DMS114 treated with DMSO at 0.1 percent for 48 hours (cell line): ENCODE data around the gene NANS.
A peak's percentile ranks its signal among the peaks of the same experiment; 100 is the strongest.

Experiments used
- DNase-seq: peaks from one replicate; lab custom pipeline; 2025; ENCODE audit not compliant: unreplicated experiment; lab: John Stamatoyannopoulos, UW

The NANS gene

DNA sequence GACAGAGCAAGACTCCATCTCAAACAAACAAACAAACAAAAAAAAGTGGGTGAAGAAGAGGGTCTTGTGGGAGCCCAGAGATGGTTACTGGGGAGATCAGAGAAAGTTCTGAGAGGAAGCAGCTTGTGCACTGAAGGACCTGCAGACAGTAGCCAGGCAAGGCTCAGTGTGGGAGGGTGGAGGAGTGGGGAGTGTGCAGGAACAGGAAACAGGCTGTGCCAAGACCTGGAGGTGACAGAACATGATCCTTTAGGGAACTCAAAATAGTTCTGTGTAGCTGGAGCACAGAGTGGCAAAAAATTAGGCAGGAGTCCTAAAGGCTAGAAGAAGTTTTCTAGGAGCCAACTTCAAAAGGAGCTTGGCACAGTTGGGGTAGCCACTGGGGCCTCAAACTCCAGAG is 19.2 kb upstream of the NANS start:
- no peak for DNase-seq

DNA sequence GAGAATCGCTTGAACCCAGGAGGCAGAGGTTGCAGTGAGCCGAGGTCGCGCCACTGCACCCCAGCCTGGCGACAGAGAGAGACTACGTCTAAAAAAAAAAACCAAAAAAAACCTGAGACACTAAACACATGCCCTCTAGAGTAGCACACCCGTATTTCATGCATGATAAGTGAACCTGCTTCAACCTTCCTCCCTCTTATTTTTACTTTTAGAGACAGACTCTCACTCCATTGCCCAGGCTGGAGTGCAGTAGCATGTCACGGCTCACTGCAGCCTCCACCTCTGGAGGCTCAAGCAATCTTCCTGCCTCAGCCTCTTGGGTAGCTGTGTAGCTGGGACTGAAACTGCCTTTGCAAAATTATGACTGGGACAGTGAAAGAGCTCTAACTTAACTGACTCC is 17.6 kb upstream of the NANS start:
- no peak for DNase-seq

DNA sequence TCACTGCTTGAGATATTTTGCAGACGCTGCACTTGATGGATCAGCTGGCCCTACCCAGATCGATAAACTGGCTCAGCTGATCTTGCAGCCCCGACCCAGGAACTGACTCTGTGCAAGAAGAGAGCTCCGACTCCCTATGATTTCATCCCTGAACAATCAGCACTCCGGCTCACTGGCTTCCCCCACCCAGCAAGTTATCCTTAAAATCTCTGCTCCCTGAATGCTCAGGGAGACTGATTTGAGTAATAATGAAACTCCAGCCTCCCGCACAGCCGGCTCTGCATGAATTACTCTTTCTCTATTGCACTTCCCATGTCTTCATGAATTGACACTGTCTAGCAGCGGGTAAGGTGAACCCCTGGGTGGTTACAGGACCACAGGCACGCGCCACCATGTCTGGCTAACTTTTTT is 16.9 kb upstream of the NANS start:
- DNase-seq = no peak

DNA sequence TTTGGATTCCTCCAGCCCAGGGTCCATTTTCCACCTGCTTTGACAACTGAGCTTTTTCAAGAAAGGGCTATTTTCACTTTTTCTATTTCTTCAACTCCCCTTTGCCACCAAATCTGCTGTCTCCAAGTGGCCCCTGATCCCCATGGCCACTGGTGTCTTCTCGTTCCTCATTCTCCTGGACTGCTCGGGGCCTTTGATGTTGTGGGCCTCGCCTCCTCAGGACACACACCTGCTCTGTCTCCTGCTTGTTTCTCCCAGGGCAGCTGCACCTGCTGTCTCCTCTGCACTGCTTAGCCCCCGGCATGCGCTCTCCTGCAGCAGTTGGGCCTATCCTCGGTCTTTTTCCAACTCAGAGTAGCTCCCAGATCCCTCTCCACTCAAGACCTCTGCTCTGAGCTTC is 16.3 kb upstream of the NANS start:
- no peak for DNase-seq

DNA sequence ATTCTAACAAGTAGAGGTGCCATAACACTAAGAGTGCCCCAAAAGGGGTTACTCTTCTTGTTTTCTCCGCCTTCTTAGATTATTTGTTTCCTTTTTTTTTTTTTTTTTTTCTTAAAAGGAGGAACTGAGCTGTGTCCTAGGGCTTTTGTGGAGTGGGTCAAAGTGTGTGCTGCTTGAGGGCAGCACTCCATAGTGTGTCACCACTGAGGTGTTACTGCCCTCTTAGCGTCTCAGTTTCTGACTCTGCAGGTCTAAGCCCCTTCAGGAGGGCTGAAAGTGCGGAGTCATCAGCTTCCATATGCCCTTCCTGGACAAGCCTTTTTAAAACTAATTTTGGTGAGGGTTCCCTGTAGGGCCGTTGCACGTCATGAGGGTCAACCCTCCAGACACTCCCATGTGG is 12.6 kb upstream of the NANS start:
- DNase-seq = no peak

DNA sequence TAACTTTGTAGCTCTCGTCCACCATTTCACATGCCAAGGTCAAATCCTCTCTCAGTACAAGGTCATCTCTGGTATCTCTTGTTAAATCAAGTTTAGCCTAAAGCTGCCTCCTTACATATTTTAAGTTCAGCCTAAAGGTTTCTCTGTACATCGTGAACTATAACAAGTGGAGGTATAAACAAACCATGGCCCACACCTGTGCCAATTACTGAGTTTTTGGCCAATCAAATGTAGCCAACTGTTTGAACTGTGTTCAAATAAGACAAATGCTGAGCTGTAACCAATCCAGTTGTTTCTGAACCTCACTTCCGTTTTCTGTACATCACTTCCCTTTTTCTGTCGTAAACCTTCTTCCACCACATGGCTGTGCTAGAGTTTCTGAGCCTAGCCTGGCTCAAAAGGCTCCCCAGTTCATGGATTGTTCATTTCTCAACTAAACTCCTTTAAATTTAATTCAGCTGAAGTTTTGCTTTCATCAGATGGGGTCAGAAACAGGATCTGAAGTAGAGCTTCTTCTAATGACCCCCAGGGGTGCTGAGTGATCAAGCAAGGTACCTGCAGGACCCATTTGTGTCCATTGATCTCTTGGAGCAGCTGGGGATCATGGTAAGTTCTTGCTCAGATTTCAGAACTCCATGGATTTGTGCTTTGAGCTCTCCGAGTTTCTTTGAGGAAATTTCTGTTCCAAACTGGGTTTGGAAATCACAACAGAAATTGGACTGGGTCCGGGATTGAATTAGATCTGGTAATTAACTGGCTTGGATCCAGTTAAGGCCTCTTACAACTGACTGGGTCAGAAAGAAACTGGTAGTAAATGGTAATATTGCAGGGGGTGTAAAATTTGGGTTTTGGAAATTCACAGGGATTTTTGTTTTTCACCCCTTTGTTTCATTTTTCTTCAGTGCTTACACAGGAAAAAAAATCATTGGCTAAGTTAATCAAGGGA is 11.0 kb upstream of the NANS start:
- DNase-seq = no peak

DNA sequence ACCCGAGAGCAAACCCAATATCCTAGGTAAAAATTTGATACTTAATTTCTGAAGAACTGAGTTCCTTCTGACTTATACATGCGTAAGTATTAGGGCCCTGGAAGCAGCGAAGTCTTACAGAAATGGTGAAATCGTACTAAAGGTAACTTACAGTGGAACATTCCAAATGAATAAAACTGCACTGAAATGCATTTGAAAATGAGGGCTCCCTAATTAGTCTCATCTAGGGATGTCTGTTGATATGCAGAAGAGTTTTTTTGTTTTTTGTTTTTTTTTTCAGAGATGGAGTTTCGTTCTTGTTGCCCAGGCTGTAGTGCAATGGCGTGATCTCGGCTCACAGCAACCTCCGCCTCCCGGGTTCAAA is 10.4 kb upstream of the NANS start:
- DNase-seq = no peak

DNA sequence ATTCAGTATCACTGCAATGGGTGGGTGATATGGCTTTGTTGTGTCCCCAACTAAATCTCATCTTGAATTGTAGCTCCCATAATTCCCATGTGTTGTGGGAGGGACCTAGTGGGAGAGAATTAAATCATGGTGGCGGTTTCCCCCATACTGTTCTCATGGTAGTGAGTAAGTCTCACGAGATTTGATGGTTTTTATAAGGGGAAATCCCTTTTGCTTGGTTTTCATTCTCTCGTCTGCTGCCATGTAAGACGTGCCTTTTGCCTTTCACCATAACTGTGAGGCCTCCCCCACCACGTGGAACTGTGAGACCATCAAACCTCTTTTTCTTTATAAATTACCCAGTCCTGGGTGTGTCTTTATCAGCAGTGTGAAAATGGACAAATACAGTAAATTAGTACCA is 9.5 kb upstream of the NANS start:
- no peak for DNase-seq

DNA sequence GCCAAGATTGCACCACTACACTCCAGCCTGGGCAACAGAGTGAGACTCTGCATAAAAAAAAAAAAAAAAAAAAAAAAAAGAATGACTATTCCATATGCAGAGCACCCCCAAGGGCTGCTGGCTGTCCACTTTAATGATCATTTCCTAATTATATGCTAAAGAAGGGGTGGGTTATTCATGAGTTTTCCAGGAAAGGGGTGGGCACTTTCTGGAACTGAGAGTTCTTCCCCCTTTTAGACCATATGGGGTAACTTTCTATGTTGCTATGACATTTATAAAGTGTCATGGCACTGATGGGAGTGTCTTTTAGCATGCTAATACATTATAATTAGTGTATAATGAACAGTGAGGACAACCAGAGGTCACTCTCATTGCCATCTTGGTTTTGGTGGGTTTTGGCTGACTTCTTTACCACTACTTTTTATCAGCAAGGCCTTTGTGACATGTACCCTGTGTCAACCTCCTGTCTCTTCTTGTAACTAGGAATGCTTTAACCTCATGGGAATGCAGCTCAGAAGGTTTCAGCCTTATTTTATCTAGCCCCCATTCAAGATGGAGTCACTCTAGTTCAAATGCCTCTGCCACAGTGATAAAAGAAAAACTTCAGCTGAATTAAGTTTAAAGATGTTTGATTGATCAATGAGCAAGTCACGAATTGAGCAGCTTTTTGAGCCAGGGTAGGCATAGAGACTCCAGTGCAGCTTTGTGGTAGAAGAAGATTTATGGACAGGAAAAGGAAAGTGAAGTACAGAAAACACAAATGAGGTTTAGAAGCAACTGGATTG is 7.1 kb upstream of the NANS start:
- no peak for DNase-seq

DNA sequence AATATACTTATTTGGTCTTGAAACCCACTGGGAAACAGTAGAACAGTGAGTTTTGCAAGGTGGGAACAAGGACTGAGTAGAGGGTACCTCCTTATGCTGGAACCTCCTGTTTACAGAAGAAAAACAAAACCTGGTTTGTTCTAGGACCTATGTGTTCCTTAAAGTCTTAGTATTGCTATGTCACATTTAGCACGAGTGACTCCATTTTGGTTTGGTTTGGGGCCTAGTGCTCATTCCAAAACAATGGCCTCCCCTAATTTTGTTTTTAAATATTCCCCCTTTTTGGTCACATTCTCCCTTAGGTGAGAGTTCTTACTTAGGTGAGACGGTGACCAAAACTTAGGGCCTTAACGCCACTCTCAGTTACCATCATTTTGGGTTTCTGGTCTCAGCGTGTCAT is 6.2 kb upstream of the NANS start:
- no peak for DNase-seq

DNA sequence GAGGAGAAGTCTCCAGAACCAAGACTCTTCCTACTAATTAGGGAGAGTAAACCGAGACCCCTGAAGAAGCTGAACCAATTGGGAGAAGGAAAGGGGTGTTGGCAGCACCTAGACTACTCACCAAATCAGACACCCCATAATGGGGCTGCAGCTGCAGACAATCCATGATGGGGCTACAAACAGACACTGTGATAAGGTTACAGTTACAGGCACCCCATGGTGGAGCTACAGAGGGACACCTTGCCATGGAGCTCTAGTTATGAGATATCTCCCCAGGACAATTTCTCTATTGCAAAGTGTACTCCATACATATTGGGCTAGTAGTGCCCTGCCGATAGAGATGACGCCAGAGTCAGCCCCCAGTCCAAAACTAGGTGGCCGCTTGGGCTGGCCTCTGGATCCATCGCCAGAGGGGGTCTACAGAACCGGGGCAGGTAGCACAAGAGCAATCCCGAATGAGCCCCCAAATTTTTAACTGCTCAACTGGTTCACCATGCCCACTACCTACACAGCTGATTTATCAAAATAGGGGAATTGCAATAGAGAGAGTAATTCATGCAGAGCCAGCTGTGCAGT is 2.1 kb upstream of the NANS start:
- no peak for DNase-seq

DNA sequence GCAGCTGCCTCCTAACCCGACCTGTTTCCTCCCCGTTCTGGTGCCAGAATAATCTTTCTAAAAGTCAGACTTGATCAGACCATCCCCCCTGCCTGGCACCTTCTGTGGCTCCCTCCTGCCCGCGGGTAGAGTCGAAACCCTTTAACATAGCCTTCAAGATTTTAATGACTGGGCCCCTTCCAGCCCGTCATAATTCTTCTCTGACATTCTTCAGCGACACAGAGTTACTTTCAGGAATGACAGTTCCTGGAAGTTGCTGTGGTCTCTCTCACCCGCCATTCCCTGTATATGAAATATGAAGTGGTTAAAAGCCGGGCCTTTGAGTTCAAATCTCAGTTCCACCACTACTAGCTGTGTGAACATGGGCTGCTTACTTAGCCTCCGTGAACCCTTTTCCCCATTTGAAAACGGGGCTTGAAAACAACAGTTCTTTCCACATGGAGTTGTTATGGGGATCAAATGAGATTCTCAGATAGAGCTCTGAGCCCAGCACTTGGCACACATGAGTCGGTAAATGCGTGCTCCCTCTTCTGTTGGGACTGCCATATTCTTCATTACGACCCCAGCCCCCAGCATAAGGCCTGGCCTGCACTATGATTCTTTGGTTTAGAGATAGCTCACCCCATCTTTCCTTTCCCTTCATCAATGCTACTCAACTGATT is 737 bp downstream of the NANS start:
- DNase-seq = no peak

DNA sequence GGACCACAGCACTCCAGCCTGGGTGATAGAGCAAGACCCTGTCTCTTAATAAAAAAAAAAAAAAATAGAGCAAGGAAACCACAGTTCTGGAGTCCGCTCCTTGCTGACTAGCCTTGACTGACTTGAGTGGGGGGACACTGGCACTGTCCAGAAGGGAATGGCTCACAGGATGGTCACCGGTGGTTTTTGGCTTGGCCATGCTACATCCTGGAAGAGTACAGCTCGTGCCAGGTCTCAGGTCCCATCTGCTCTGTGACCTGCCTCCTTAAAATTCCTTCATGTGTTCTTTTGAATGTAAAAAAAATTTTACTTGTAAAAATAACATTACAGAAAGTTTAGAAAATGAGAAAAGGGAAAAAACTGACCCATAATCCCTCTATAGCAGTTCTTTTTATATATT is 5.6 kb downstream of the NANS start:
- no peak for DNase-seq

DNA sequence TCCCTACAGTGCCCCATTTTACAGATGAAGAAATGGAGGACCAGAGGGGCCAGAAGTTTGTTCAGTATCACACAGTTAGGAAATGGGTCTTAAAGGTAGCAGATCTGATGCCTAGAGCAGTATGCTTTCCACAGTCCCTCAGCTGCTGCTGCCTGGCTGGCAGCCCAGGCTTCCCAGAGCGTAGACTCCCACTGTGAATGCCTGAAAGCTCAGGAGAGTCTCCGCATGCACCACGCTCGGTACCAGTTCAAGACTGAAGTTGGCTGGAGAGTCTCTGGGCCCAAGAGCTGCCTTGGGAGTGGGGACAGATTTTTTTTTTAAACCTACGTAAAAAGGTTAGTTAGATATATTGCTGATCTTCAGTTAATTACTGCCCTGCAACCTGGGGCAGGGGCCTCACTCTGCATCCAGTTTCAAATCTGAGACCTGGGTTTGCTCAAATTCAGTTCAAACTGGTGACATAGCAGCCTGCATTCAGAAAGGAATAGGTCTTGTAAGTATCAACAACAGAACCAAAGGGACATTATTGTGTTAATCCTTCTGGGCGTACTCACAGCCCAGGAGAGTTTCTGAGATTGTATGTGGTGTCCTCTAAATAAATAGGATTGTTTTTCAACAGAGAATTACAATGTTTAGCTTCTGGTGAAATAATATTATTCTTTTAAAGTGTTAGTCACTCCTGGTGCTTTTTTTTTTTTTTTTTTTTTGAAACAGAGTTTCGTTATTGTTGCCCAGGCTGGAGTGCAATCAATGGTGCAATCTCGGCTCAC is 8.3 kb downstream of the NANS start:
- DNase-seq = no peak

DNA sequence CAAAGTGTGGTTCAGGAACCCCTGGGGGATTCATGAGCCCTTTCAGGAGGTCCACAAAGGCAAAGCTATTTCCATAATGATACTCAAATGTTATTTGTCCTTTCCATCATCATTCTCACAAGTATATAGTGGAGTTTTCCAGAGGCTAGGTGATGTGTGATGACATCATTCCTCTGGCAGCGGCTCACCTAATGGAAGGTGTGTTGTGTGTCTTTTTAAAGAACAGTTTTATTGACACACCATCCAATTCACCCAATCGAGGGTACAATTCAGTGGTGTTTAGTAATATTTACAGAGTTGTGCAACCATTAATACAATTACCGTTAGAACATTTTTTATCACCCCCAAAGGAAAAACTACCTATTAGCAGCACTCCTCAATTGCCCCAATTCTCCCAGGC is 9.7 kb downstream of the NANS start:
- DNase-seq = no peak

DNA sequence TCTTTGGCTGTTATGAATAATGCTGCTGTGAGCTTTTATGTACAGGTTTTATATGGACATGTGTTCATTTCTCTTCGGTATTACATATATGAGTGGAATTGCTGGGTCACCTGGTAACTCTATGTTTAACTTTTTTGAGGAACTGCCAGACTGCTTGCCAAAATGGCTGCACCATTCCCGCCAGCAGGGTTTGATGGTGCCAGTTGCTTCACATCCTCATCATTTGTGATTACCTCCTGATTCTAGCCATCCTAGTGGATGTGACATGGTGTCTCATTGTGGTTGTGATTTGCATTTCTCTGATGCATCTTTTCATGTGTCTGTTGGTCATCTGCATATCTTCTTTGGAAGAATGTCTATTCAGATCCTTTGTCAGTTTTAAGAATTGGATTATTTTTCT is 10.7 kb downstream of the NANS start:
- no peak for DNase-seq

DNA sequence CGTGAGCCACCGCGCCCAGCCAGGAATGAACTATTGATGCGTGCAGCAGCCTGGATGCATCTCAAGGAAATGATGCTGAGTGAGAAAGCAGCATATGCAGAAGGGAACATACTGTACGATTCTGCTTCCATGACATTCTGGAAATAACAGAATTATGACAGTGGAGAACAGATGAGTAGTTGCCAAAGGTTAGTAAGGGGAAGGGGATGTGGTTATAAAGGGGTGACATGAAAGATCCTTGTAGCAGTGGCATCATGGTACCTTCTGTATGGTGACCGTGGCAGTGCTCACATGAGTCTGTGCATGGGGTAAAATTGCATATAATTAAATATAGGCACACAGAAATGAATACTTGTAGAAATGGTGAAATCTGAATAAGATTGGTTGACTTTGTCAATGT is 13.0 kb downstream of the NANS start:
- DNase-seq = no peak

DNA sequence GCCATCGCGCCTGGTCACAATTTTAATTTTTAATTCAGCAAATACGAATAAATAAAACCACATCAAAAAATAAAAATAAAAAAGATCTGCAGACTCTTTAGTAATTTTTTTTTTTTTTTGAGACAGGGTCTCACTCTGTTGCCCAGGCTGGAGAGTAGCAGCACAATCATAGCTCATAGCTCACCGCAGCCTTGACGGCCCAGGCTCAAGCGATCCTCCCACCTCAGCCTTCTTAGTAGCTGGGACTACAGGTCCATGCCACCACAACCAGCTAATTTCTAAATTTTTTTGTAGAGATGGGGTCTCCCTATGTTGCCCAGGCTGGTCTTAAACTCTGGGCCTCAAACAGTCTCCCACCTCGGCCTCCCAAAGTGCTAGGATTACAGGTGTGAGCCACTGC is 14.2 kb downstream of the NANS start:
- DNase-seq = no peak

DNA sequence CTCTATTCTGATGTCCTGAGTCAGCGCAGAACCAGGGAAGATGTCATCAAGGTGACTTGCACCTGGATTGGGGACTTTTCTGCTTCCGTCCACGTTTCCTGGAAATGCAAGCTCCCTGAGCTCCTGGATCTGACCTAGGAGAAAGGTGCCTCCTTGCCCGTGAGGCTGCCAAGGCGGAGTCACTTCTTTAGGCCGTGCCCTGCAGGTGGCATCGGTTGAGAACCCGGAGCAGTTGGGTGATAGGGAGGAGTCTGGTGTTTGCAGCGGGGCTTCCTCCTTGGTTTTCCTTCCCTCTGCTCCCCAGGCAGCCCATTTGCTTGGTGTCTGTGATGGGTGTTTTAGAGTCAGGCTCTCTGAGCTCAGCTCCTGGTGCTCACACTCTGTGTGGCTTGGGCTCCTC is 15.2 kb downstream of the NANS start:
- no peak for DNase-seq

DNA sequence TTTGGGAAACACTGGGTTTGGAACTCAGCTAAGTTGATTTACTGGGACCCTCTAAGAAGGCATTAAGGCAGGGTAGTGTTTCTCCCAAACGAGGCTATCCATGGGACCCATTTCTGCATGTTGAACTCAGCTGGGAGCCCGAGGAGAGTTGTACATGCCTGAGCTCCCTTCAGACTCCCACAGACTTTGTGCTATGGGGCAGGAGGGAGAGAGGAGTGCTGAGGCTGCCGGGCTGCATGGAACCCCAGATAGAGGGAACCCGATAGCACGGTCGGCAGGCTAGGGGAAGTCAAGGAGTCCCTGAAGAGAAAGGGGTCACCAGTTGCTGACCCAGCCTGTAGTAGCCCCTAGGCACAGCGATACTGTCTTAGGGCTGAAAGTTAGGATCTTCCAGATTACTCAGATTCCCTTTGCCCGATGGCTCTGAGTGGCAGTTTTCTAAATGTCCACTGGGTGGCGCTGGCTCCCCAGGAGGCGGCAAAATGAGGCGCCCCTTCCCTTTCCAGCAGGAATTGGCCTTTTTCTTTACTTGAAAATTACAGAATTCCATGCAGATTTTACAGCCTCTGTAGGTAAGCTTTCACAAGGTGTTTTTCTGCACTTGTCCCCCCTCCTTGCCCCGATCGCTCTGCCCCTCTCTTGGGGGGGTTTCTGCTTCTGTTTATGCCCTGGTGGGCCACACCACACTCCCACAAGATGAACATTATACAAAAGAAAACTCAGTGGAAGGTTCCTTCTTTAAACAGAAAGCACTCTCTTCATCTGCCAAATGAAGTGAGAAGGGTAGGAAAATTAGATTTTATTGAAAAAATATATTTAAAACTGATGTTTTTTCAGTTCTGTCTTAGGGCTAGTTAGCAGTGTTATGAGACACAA is 17.8 kb downstream of the NANS start:
- DNase-seq = peak; percentile 12
